GM18858 (cell line): Measurements from ENCODE around the gene ID3.

ENCODE experiments used
- ATAC-seq: cut with Tn5 transposase; IDR thresholded peaks from one replicate; pipeline ENCODE4 v1.9.1; 2021; ENCODE audit not compliant: unreplicated experiment

ID3 gene

GRCh38 chr1:23528250-23528978, 30.9 kb downstream of the ID3 start:
- peak; percentile 39 for ATAC-seq

GRCh38 chr1:23527900-23528249, 31.4 kb downstream of the ID3 start:
- ATAC-seq, result no peak

- ATAC-seq, result no peak
Observed at GRCh38 chr1:23527366-23527765, 31.9 kb downstream of the ID3 start.

DNA sequence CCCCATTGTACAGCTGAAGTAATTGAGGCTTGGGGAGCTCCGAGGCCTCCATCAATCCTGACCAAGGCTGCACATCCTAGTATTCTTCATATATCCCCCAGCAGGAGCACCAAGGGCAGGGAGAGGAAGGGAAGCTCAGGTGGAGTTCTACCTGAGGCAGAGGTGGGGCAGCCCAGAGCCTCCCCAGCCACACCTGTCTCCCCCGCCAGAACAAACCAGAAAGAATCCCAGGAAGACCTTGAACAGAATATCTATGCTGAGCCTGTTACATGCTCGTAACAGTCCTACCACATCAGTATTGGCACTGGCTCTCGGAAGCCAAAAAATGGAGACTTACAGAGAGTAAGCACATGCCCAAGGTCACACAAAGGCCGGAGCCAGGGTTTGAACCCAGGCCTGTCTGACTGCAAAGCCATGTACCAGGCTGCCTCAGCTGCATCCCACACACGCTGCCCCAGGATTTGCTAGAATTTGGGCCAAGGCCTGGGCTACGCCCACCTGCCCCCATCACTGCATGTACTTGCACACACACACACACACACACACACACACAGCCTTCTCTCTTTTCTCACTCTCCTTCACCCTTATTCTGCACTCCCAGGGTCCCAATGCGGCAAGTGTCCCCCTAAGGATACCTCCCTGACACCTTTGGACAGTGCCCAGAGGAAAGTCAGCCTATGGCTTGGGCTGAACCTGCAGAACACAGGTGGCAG, 32.8 kb downstream of the ID3 start:
- no peak for ATAC-seq

GRCh38 chr1:23525558-23526250, 33.6 kb downstream of the ID3 start:
- no peak for ATAC-seq

DNA sequence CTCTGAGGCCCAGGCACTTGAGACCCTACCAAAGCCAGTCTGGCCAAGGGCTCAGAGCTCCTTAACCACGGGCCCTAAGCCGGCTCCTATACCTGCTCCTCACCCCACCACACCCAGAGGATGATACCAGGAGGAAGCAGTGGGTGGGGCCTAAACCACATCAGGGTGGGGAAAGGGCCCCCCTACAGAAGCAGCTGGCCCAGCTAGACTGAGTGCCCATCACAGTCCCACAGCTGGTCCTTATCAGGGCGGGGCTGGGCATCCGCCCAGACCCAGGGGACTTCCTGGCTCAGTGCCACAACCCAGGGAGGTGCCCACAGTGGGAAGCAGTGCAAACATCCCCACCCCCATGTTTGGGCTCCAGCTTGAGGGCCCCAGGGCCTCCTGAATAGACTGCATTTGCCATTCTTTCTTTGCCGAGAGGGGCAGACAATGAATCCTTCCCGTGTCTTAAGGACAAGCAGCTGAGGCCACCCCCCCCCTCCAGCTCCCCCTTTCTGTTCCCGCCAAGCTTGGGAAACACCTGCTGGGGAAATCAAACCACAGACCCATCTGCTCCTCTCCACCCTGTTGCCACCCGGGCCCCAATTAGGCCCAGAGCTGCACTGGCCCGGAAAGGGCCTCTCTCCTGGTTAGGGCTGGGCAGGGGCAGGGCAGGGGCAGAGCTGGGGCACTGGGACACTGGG, 34.4 kb downstream of the ID3 start:
- no peak for ATAC-seq

- ATAC-seq, result no peak
Observed at GRCh38 chr1:23524163-23524562, 35.1 kb downstream of the ID3 start.

DNA sequence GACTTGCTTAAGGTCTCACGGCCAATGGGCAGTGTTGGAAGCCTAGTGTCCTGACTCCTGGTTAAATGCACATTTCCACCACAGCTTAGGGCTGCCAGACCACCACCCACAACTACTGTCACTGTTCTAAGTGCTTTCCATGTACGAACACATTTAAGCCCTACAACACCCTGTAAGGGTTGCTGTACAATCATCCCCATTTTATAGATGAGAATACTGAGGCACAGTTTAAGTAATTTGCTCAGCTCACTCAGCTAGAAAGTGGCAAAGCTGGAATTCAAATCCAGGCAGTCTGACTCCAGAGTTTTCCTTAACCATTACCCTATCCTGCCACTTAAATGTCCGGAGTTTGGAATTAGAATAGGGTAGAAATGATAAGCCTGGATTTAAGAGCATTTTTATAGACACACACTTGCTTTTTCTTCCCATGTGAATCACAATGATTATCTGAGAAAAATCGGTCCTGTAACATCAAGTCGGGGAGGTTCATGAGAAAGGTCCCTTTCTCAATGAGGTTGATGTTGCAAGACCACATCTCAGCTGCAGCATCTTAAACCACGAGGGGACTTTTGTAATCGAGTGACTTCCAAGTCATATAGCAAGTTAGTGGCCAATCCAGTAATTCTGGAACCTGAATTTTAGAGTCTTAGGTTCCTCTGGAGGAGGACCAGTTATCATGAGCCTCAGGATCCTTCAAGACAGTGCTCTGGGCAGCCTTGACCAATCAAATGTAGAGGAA, 36.9 kb downstream of the ID3 start:
- no peak for ATAC-seq

- no peak for ATAC-seq
Observed at GRCh38 chr1:23521588-23521987, 37.7 kb downstream of the ID3 start.

GRCh38 chr1:23517581-23517980, 41.7 kb downstream of the ID3 start:
- no peak for ATAC-seq

- no peak for ATAC-seq
Observed at GRCh38 chr1:23515905-23516304, 43.4 kb downstream of the ID3 start.

DNA sequence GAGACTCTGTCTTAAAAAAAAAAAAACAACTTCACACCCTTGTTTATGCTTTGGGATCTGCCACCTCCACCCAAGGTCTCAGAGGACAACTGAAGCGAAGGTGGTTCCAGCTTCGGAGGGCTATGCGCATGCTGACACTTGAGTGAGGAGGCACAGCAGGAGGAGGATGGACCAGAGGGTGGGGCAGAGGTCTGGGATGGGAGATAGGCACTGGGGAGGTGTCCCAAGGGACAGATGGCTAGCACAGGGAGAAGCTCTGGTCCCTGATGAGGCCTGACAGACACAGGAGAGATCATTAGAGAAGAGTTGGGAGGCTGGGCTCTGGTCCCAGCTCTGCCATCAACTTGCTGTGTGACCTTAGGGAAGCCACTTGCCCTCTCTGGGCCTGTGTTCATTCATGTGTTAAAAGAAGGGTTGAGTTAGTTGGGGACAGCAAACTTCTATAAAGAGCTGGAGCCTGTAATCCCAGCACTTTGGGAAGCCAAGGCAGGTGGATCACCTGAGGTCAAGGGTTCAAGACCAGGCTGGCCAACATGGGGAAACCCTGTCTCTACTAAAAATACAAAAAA, 45.1 kb downstream of the ID3 start:
- no peak for ATAC-seq

DNA sequence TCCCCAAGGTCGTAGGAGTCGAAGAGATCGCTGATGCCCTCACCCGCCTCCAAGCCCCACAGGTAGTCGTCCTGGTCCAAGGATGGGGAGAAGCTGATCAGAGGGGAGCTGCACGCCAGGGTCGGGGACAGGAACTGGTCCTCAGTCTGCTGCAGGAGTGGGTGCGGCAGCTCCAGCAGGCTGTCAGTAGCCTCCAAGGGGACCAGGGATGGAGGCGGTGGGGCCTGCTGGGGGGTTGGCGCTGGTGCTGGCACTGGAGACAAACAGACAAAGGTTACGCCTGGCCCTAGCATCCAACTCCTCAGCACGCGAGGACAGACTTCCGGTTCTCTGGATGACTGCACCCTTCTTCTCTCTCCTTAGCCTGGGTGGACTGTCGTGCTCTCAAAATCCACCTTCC, 49.4 kb downstream of the ID3 start:
- no peak for ATAC-seq
